BE2C (cell line): Measurements from ENCODE around the gene KIF17.

ENCODE experiments used
- DNase-seq: peaks from one replicate; pipeline ENCODE4 v3.0.0-alpha.2; 2020
- H3K27me3 ChIP-seq: fragments of 250-450 bp; sonication (Bioruptor Pico); 2 replicates; pipeline ENCODE4 v1.5.1; 2020; ENCODE audit warnings: mild to moderate bottlenecking
- H3K36me3 ChIP-seq: fragments of 250-450 bp; sonication (Bioruptor Pico); 2 replicates; pipeline ENCODE4 v1.5.1; 2020; ENCODE audit warnings: mild to moderate bottlenecking
- H3K4me1 ChIP-seq: fragments of 250-450 bp; sonication (Bioruptor Pico); 2 replicates; pipeline ENCODE4 v1.5.1; 2020
- H3K4me3 ChIP-seq: 2 replicates; pipeline ENCODE4 v1.5.1; 2011; ENCODE audit warnings: low read depth, low read length
- H3K9me3 ChIP-seq: fragments of 250-450 bp; sonication (Bioruptor Pico); 2 replicates; pipeline ENCODE4 v1.5.1; 2020
- CTCF ChIP-seq: IDR thresholded peaks from 2 replicates; pipeline ENCODE4 v1.5.1; 2012; ENCODE audit warnings: mild to moderate bottlenecking, low read depth, low read length

The KIF17 gene

GRCh38 chr1:20625176-20626097 lies 92.4 kb downstream of the KIF17 start:
- no peak for TF ChIP-seq CTCF
- Histone ChIP-seq H3K4me3 (no peak overlapping the region), H3K27me3 (no peaks in the 10 kb centered on the region), H3K36me3 (no peaks in the 10 kb centered on the region), H3K9me3 (no peaks in the 10 kb centered on the region), H3K4me1 (no peaks in the 10 kb centered on the region)
- no peak for DNase-seq

- H3K27me3 ChIP-seq = no peaks in the 10 kb centered on the region
- no peak for TF ChIP-seq CTCF
- no peak overlapping the region for H3K4me3 ChIP-seq
- H3K36me3 ChIP-seq = no peaks in the 10 kb centered on the region
- H3K4me1 ChIP-seq = no peaks in the 10 kb centered on the region
- no peaks in the 10 kb centered on the region for H3K9me3 ChIP-seq
- DNase-seq = no peak
Measured at GRCh38 chr1:20624709-20625108, 93.1 kb downstream of the KIF17 start.

- Histone ChIP-seq H3K27me3 (no peaks in the 10 kb centered on the region), H3K4me1 (no peaks in the 10 kb centered on the region), H3K36me3 (no peaks in the 10 kb centered on the region), H3K4me3 (no peak overlapping the region), H3K9me3 (no peaks in the 10 kb centered on the region)
- no peak for DNase-seq
- TF ChIP-seq CTCF = no peak
Measured at GRCh38 chr1:20621012-20621411, 96.8 kb downstream of the KIF17 start.

- Histone ChIP-seq H3K36me3 (no peaks in the 10 kb centered on the region), H3K9me3 (no peaks in the 10 kb centered on the region), H3K27me3 (no peaks in the 10 kb centered on the region), H3K4me1 (no peaks in the 10 kb centered on the region), H3K4me3 (no peak overlapping the region)
- no peak for DNase-seq
- TF ChIP-seq CTCF = no peak
Measured at GRCh38 chr1:20619999-20620398, 97.8 kb downstream of the KIF17 start.

- DNase-seq = no peak
- Histone ChIP-seq H3K9me3 (no peaks in the 10 kb centered on the region), H3K4me1 (peaks cover 4% of the 10 kb centered on the region; the same call in 1 of the 2 replicates), H3K36me3 (no peaks in the 10 kb centered on the region), H3K4me3 (no peak overlapping the region), H3K27me3 (no peaks in the 10 kb centered on the region)
- TF ChIP-seq CTCF = no peak
Measured at GRCh38 chr1:20618550-20618949, 99.3 kb downstream of the KIF17 start.

- Histone ChIP-seq H3K36me3 (no peaks in the 10 kb centered on the region), H3K27me3 (no peaks in the 10 kb centered on the region), H3K4me3 (no peak overlapping the region), H3K9me3 (no peaks in the 10 kb centered on the region), H3K4me1 (peaks cover 6% of the 10 kb centered on the region; the same call in 1 of the 2 replicates)
- TF ChIP-seq CTCF = no peak
- no peak for DNase-seq
Measured at GRCh38 chr1:20616847-20617487, 100.8 kb downstream of the KIF17 start.
